Measurements from ENCODE around the gene DLL4. TPM values are rescaled to one million over a fixed set of nuclear protein-coding genes. Genes with fewer than 3 reads are reported as not detected.
"Not testable (repeated sequence)": the region's sequence is repeated elsewhere in the genome, so short reads cannot be mapped to it uniquely, and the experiment has no call there.

Gene DLL4
- total RNA-seq, 2 donors from 2014 or later: 0.20 to 0.64 TPM

GRCh38 chr15:40960925-40961324, 31.8 kb downstream of the DLL4 start:
- Histone ChIP-seq H3K4me3 (ENCODE audit: low read length) (no peak overlapping the region), H3K9ac (ENCODE audit: extremely low read depth, low read length, poor library complexity, severe bottlenecking) (no peak overlapping the region), H3K4me1 (ENCODE audit: control insufficient read depth, insufficient read depth, low read length) (no peaks in the 10 kb centered on the region), H3K9me3 (ENCODE audit: control insufficient read depth, low read length) (no peaks in the 10 kb centered on the region), H3K27me3 (ENCODE audit: control insufficient read depth, insufficient read depth, low read length, poor library complexity, severe bottlenecking) (no peaks in the 10 kb centered on the region), H3K36me3 (ENCODE audit: control insufficient read depth, insufficient read depth, low read length) (no peaks in the 10 kb centered on the region), H3K27ac (ENCODE audit: low read depth, low read length) (no peak overlapping the region)
- WGBS, 2 experiments (ENCODE audit: insufficient coverage in 1 of 2, insufficient read length in 1 of 2): 88 to 90% methylated on average over 4 to 11 of the region's 11 CpGs
- peaks cover 2% of the 10 kb centered on the region for H3K36me3 Mint-ChIP-seq (ENCODE audit: low read depth)
- TF ChIP-seq, protein P1, sequence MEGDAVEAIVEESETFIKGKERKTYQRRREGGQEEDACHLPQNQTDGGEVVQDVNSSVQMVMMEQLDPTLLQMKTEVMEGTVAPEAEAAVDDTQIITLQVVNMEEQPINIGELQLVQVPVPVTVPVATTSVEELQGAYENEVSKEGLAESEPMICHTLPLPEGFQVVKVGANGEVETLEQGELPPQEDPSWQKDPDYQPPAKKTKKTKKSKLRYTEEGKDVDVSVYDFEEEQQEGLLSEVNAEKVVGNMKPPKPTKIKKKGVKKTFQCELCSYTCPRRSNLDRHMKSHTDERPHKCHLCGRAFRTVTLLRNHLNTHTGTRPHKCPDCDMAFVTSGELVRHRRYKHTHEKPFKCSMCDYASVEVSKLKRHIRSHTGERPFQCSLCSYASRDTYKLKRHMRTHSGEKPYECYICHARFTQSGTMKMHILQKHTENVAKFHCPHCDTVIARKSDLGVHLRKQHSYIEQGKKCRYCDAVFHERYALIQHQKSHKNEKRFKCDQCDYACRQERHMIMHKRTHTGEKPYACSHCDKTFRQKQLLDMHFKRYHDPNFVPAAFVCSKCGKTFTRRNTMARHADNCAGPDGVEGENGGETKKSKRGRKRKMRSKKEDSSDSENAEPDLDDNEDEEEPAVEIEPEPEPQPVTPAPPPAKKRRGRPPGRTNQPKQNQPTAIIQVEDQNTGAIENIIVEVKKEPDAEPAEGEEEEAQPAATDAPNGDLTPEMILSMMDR (conservative IDR thresholded peaks at IDR 0.05): no peak
- H3K4me1 Mint-ChIP-seq: peaks cover 20% of the 10 kb centered on the region
- peaks cover 14% of the 10 kb centered on the region for H3K27me3 Mint-ChIP-seq (ENCODE audit: insufficient read depth)
- DNase-seq: no peak
- no peak overlapping the region for H3K4me3 Mint-ChIP-seq
- H3K27ac Mint-ChIP-seq: no peak overlapping the region
- peaks cover 5% of the 10 kb centered on the region for H3K9me3 Mint-ChIP-seq

GRCh38 chr15:40961740-40962139, 32.6 kb downstream of the DLL4 start:
- not testable (repeated sequence) for H3K9me3 ChIP-seq (ENCODE audit: control insufficient read depth, low read length); H3K4me3 Mint-ChIP-seq; H3K27ac Mint-ChIP-seq; DNase-seq; H3K4me1 ChIP-seq (ENCODE audit: control insufficient read depth, insufficient read depth, low read length); H3K9ac ChIP-seq (ENCODE audit: extremely low read depth, low read length, poor library complexity, severe bottlenecking); H3K36me3 ChIP-seq (ENCODE audit: control insufficient read depth, insufficient read depth, low read length); H3K9me3 Mint-ChIP-seq; H3K27me3 ChIP-seq (ENCODE audit: control insufficient read depth, insufficient read depth, low read length, poor library complexity, severe bottlenecking); H3K27ac ChIP-seq (ENCODE audit: low read depth, low read length); H3K4me3 ChIP-seq (ENCODE audit: low read length); H3K36me3 Mint-ChIP-seq (ENCODE audit: low read depth)
- H3K27me3 Mint-ChIP-seq (ENCODE audit: insufficient read depth): peaks cover 14% of the 10 kb centered on the region
- peaks cover 28% of the 10 kb centered on the region for H3K4me1 Mint-ChIP-seq
- WGBS, 2 experiments (ENCODE audit: insufficient coverage in 1 of 2, insufficient read length in 1 of 2): 95 to 100% methylated on average over 7 to 25 of the region's 25 CpGs

DNA sequence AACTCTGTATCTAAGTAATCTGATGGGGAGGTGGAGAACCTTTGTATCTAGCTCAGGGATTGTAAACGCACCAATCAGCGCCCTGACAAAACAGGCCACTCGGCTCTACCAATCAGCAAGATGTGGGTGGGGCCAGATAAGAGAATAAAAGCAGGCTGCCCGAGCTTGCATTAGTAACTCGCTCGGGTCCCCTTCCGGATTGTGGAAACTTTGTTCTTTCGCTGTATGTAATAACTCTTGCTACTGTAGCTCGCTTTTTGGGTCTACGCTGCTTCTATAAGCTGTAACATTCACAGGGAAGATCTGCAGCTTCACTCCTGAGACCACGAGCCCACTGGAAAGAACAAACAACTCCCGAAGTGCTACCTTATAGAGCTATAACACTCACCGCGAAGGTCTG, 33.2 kb downstream of the DLL4 start:
- Mint-ChIP-seq H3K4me1 (peaks cover 30% of the 10 kb centered on the region), H3K27me3 (ENCODE audit: insufficient read depth) (peaks cover 14% of the 10 kb centered on the region)
- not testable (repeated sequence) for H3K36me3 ChIP-seq (ENCODE audit: control insufficient read depth, insufficient read depth, low read length); H3K4me3 Mint-ChIP-seq; DNase-seq; H3K4me1 ChIP-seq (ENCODE audit: control insufficient read depth, insufficient read depth, low read length); H3K9me3 Mint-ChIP-seq; H3K27me3 ChIP-seq (ENCODE audit: control insufficient read depth, insufficient read depth, low read length, poor library complexity, severe bottlenecking); H3K27ac ChIP-seq (ENCODE audit: low read depth, low read length); H3K27ac Mint-ChIP-seq; H3K36me3 Mint-ChIP-seq (ENCODE audit: low read depth); H3K9ac ChIP-seq (ENCODE audit: extremely low read depth, low read length, poor library complexity, severe bottlenecking); H3K4me3 ChIP-seq (ENCODE audit: low read length); H3K9me3 ChIP-seq (ENCODE audit: control insufficient read depth, low read length)
- 95 to 96% methylated on average over 11 to 14 of the region's 14 CpGs for WGBS, 2 experiments (ENCODE audit: insufficient coverage in 1 of 2, insufficient read length in 1 of 2)

- WGBS, 2 experiments (ENCODE audit: insufficient coverage in 1 of 2, insufficient read length in 1 of 2): 96 to 99% methylated on average over 9 to 12 of the region's 12 CpGs
- no peak overlapping the region for H3K4me3 ChIP-seq (ENCODE audit: low read length)
- peaks cover 14% of the 10 kb centered on the region for H3K27me3 Mint-ChIP-seq (ENCODE audit: insufficient read depth)
- peaks cover 32% of the 10 kb centered on the region for H3K4me1 Mint-ChIP-seq
- no peak overlapping the region for H3K4me3 Mint-ChIP-seq
- no peak overlapping the region for H3K27ac Mint-ChIP-seq
- H3K9ac ChIP-seq (ENCODE audit: extremely low read depth, low read length, poor library complexity, severe bottlenecking): no peak overlapping the region
- TF ChIP-seq, protein P1 (conservative IDR thresholded peaks at IDR 0.05): no peak
- H3K4me1 ChIP-seq (ENCODE audit: control insufficient read depth, insufficient read depth, low read length): peaks cover 10% of the 10 kb centered on the region
- H3K36me3 Mint-ChIP-seq (ENCODE audit: low read depth): no peaks in the 10 kb centered on the region
- H3K36me3 ChIP-seq (ENCODE audit: control insufficient read depth, insufficient read depth, low read length): no peaks in the 10 kb centered on the region
- H3K27me3 ChIP-seq (ENCODE audit: control insufficient read depth, insufficient read depth, low read length, poor library complexity, severe bottlenecking): no peaks in the 10 kb centered on the region
- no peak for DNase-seq
- H3K27ac ChIP-seq (ENCODE audit: low read depth, low read length): no peak overlapping the region
- H3K9me3 ChIP-seq (ENCODE audit: control insufficient read depth, low read length): no peaks in the 10 kb centered on the region
- peaks cover 5% of the 10 kb centered on the region for H3K9me3 Mint-ChIP-seq
These were observed 34.1 kb downstream of the DLL4 start for GRCh38 chr15:40963201-40963600.
